ENCODE data around the gene TUBGCP6.

Gene TUBGCP6

GRCh38 chr22:50281957-50282356 is 37.1 kb upstream of the TUBGCP6 start:
- POLR2A ChIA-PET = no interaction called here
- no peak for DNase-seq (ENCODE audit: extremely low spot score)
- no peak for TF ChIP-seq TARDBP (IDR thresholded peaks at IDR 0.05)
- no peak for TF ChIP-seq FOXA1 (IDR thresholded peaks at IDR 0.05)
- no peak for TF ChIP-seq FOXK2 (IDR thresholded peaks at IDR 0.05)
- TF ChIP-seq SP1 (IDR thresholded peaks at IDR 0.05) = no peak
- no peak for TF ChIP-seq ZNF384 (IDR thresholded peaks at IDR 0.05)
- TF ChIP-seq FOXM1 (IDR thresholded peaks at IDR 0.05; ENCODE audit: borderline replicate concordance) = no peak
- no peak for TF ChIP-seq ELF4 (IDR thresholded peaks at IDR 0.05)
- no peak for TF ChIP-seq ARNT (IDR thresholded peaks at IDR 0.05)
- no peak for TF ChIP-seq NFRKB (IDR thresholded peaks at IDR 0.05)
- TF ChIP-seq, protein P1, sequence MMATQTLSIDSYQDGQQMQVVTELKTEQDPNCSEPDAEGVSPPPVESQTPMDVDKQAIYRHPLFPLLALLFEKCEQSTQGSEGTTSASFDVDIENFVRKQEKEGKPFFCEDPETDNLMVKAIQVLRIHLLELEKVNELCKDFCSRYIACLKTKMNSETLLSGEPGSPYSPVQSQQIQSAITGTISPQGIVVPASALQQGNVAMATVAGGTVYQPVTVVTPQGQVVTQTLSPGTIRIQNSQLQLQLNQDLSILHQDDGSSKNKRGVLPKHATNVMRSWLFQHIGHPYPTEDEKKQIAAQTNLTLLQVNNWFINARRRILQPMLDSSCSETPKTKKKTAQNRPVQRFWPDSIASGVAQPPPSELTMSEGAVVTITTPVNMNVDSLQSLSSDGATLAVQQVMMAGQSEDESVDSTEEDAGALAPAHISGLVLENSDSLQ (IDR thresholded peaks at IDR 0.05) = no peak
- TF ChIP-seq SUZ12 (IDR thresholded peaks at IDR 0.05) = no peak
- no peak for TF ChIP-seq CTBP1 (IDR thresholded peaks at IDR 0.05; ENCODE audit: borderline replicate concordance)
- no peak for TF ChIP-seq BHLHE40 (IDR thresholded peaks at IDR 0.05; ENCODE audit: borderline replicate concordance)
- no peak for TF ChIP-seq LEF1 (IDR thresholded peaks at IDR 0.05; ENCODE audit: borderline replicate concordance)
- TF ChIP-seq L3MBTL2 (conservative IDR thresholded peaks at IDR 0.05) = no peak
- no peak for TF ChIP-seq HDGF (IDR thresholded peaks at IDR 0.05; ENCODE audit: borderline replicate concordance)
- CTCF ChIA-PET = interaction anchor here (0.7 kb wide), 1 partner anchor 370 kb away, joined by 3 read pairs; no protein-coding TSS in a partner anchor

- DNase-seq (ENCODE audit: extremely low spot score) = no peak
- TF ChIP-seq, protein P1 (IDR thresholded peaks at IDR 0.05) = no peak
- TF ChIP-seq ARNT (IDR thresholded peaks at IDR 0.05) = no peak
- no peak for TF ChIP-seq SP1 (IDR thresholded peaks at IDR 0.05)
- TF ChIP-seq BHLHE40 (IDR thresholded peaks at IDR 0.05; ENCODE audit: borderline replicate concordance) = no peak
- no peak for TF ChIP-seq ZNF384 (IDR thresholded peaks at IDR 0.05)
- no peak for TF ChIP-seq L3MBTL2 (conservative IDR thresholded peaks at IDR 0.05)
- no peak for TF ChIP-seq FOXA1 (IDR thresholded peaks at IDR 0.05)
- TF ChIP-seq SUZ12 (IDR thresholded peaks at IDR 0.05) = no peak
- no peak for TF ChIP-seq FOXK2 (IDR thresholded peaks at IDR 0.05)
- no peak for TF ChIP-seq TARDBP (IDR thresholded peaks at IDR 0.05)
- ChIA-PET POLR2A (no interaction called here), CTCF (interaction anchor here (0.7 kb wide), 1 partner anchor 371 kb away, joined by 3 read pairs; no protein-coding TSS in a partner anchor)
Measured at GRCh38 chr22:50281384-50281760, 36.5 kb upstream of the TUBGCP6 start.

- CTCF ChIA-PET = no interaction called here
- POLR2A ChIA-PET = no interaction called here
- no peak for DNase-seq (ENCODE audit: extremely low spot score)
- TF ChIP-seq, protein P1 (IDR thresholded peaks at IDR 0.05) = no peak
- TF ChIP-seq ARNT (IDR thresholded peaks at IDR 0.05) = no peak
- TF ChIP-seq FOXA1 (IDR thresholded peaks at IDR 0.05) = no peak
- TF ChIP-seq SUZ12 (IDR thresholded peaks at IDR 0.05) = no peak
- TF ChIP-seq ELF4 (IDR thresholded peaks at IDR 0.05) = no peak
- TF ChIP-seq SP1 (IDR thresholded peaks at IDR 0.05) = no peak
- no peak for TF ChIP-seq ZNF384 (IDR thresholded peaks at IDR 0.05)
- TF ChIP-seq CTBP1 (IDR thresholded peaks at IDR 0.05; ENCODE audit: borderline replicate concordance) = no peak
Measured at GRCh38 chr22:50280708-50281383, 36.0 kb upstream of the TUBGCP6 start.

- no peak for TF ChIP-seq LEF1 (IDR thresholded peaks at IDR 0.05; ENCODE audit: borderline replicate concordance)
- TF ChIP-seq BHLHE40 (IDR thresholded peaks at IDR 0.05; ENCODE audit: borderline replicate concordance) = no peak
- TF ChIP-seq L3MBTL2 (conservative IDR thresholded peaks at IDR 0.05) = no peak
- no peak for TF ChIP-seq ZNF384 (IDR thresholded peaks at IDR 0.05)
- DNase-seq (ENCODE audit: extremely low spot score) = no peak
- ChIA-PET CTCF (no interaction called here), POLR2A (no interaction called here)
Measured at GRCh38 chr22:50280022-50280707, 35.3 kb upstream of the TUBGCP6 start.

DNA sequence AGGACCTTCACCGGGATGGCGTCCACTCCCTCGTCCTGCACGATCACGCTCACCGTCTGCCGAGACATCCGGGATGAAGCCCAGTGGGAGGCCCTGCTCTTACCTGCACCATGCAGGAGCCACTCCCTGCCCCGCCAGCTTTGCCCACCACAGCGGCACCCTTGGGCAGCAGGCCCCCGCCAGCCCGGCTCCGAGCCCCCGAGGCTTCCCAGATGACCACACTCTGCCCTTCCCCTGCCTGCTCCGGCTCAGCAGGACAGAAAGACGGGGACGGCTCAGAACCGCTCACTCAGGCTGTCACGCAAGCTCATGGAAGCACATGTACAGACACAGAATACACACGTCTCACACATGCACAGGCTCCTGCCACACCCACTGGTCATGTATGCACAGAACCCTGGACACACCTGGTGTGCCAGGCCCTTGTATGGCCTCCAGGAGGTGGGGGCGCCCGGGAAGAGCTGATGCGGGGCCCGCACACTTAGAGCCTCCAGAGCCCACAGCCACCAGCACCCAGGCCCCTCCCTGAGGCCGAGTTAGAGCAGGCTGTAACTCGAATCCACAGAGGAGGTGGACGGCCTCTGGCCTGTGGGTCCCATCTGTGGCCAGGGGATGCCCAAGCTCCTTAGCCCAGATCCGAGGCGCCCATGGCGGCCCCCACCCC is 34.3 kb upstream of the TUBGCP6 start:
- POLR2A ChIA-PET = no interaction called here

More for the DNA sequence above, 34.3 kb upstream of the TUBGCP6 start:
- TF ChIP-seq SP1 (IDR thresholded peaks at IDR 0.05) (no peak), FOXK2 (IDR thresholded peaks at IDR 0.05) (no peak), ARNT (IDR thresholded peaks at IDR 0.05) (no peak), SUZ12 (IDR thresholded peaks at IDR 0.05) (no peak), NFRKB (IDR thresholded peaks at IDR 0.05) (no peak), FOXA1 (IDR thresholded peaks at IDR 0.05) (no peak)
- TF ChIP-seq, protein P1 (IDR thresholded peaks at IDR 0.05) = no peak
- CTCF ChIA-PET = no interaction called here
- no peak for DNase-seq (ENCODE audit: extremely low spot score)
